Measurements from ENCODE around the gene LARGE1.

DNA sequence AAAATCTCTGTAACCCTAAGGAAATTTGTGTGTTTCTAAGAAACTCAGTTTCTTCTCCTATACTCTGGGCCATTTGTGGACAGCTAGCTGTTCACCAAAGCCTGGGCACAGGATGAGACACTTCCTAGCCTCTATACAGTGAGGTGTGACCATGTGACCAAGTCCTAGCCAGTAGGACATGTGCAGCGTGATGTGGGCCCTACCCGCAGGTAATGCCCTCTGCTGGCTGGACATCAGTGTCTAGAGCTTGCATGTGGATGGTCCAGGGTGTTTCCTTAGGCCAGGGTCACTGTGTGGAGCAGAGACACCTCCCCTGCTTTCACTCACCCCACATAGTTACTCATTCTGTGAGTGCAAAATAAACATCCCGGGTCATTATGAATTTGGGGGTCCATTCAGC is 100.5 kb downstream of the LARGE1 start:
- no peak for TF ChIP-seq POLR2A (IDR thresholded peaks at IDR 0.05; ENCODE audit: low read depth, low read length)
- no peak for TF ChIP-seq TAF1 (IDR thresholded peaks at IDR 0.05; ENCODE audit: low read depth, low read length)
- TF ChIP-seq POLR2AphosphoS5 (IDR thresholded peaks at IDR 0.05; ENCODE audit: low read depth, low read length) = no peak
- no peak for TF ChIP-seq SPI1 (IDR thresholded peaks at IDR 0.05; ENCODE audit: low read depth, low read length)
- TF ChIP-seq POU2F2 (IDR thresholded peaks at IDR 0.05; ENCODE audit: low read depth, low read length) = no peak
- TF ChIP-seq PAX5 (IDR thresholded peaks at IDR 0.05; ENCODE audit: insufficient read depth, low read length, severe bottlenecking) = no peak
